Femur (tissue), 1 donor: Measurements from ENCODE around the gene COQ4.

Experiments
- DNase-seq: peaks from one replicate; pipeline ENCODE4 v3.0.0-alpha.2; 2017

COQ4 gene

DNA sequence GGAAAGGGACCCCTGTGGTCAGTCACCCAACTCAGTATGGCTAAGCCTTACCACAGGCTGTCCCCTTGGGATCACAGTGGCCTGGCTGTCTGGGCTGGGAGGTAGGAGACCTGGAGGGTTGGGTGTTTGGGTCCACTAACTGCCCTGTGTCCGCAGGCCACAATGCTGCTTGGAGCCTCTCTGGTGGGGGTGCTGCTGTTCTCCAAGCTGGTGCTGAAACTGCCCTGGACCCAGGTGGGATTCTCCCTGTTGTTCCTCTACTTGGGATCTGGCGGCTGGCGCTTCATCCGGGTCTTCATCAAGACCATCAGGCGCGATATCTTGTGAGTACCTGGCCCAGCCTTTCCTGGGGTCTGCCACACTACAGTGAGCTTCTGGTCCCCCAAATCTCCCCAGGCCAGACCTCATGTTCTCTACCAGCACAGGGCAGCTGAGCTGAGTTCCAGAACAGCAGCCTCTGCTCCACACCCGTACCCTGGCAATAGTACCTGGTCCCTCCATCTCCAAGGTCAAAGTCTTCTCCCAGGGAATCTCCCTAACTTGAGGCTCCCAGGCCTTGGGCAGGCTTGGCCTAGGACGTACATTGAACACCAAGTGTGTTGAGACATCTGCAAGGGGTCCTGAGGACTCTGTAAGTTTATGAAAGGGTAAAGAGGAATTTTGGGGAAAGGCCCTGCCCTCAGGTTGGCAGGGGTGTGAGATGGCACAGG, 20.5 kb downstream of the COQ4 start:
- no peak for DNase-seq

DNA sequence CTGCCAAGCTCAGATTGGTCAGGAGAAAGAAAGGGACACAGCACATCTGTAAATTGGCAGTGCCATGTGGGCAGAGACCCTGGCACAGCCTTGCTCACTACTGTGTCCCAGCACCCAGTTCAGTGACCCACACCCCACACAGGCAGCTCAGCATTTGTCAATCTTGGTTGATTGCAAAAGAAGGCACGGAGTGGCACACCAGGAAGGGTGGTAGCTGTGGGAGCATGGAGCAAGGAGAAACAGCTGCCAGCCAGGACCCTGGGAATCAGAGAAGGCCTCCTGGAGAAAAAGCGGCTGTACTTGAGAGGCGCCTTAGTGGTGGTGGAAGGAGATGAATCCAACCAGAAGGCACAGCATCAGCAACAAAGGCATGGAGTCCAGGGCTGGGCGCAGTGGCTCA, 21.2 kb downstream of the COQ4 start:
- no peak for DNase-seq

DNA sequence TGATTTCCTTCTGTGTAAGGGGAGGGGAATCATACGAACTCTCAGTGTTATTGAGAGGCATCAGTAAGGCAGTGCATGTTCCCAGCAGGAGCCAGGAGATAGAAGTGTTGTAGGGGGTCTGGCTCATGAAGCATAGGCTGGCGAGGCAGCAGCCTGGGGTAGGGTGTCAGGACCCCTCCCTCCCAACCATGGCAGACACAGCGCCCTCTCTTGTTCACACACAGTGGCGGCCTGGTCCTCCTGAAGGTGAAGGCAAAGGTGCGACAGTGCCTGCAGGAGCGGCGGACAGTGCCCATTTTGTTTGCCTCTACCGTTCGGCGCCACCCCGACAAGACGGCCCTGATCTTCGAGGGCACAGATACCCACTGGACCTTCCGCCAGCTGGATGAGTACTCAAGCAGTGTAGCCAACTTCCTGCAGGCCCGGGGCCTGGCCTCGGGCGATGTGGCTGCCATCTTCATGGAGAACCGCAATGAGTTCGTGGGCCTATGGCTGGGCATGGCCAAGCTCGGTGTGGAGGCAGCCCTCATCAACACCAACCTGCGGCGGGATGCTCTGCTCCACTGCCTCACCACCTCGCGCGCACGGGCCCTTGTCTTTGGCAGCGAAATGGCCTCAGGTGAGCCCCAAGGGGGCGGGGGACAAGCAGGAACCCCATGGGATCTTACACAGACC, 22.4 kb downstream of the COQ4 start:
- DNase-seq, result no peak

DNA sequence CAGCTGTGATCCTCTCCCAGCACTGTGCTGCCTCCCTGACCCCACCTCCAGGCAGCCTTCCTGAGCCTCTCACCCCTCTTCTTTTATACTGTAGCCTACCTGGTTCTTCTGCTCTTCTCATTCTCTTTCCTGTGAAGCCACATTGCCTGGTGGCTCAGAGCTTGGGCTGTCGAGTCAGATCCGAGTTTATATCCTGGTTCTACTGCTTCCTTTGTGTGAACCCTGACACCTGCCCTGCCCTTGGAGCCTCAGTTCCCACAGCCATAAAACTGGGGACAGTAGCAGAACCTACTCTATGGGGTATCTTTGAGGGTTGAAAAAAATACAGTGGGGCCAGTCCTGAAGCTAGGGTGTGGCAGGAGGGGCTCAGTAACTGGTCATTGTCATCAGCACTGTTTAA, 26.5 kb downstream of the COQ4 start:
- no peak for DNase-seq

DNA sequence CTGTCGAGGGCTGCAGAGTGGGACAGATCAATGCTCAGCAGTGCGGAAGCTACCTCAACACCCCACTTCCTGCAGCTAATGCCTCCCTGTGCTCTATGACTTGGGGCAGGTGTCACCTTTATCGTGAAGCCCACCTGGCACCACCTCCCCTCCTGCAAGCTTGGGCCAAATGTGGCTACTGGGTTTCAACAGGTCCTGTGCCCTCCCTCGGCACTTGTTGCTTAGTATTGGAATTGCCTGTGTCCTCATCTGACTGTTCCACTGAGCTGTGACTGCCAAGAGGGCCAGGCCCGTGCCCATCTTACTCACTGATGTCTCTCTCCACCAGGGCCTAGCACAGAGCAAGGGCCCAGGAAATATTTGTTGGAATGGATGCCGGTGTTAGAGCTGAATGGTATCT, 27.1 kb downstream of the COQ4 start:
- no peak for DNase-seq

DNA sequence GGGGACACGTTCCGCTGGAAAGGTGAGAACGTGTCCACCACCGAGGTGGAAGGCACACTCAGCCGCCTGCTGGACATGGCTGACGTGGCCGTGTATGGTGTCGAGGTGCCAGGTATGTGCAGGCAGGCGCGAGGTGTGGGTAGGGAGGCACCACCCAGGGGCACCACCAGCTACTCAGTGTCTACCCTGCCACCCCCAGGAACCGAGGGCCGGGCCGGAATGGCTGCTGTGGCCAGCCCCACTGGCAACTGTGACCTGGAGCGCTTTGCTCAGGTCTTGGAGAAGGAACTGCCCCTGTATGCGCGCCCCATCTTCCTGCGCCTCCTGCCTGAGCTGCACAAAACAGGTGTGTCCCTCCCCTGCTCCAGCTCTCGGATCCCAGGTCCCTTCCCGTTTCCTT, 32.8 kb downstream of the COQ4 start:
- no peak for DNase-seq

DNA sequence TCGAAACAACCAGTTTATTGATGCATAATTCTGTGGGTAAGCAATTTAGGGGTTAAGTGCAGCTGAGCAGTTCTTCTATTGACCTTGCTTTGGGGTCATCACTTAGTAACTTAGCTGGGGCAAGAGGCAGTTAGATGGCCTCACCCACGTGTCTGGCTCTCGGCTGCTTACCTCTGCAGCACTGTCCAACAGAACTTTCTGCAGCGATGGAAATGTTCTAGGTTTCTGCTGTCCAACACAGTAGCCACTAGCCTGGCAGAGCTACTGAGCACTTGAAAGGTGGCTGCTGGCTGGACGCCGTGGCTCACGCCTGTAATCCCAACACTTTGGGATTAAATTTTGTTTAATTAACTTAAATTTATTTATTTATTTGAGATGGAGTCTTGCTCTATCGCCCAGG, 35.5 kb downstream of the COQ4 start:
- no peak for DNase-seq

DNA sequence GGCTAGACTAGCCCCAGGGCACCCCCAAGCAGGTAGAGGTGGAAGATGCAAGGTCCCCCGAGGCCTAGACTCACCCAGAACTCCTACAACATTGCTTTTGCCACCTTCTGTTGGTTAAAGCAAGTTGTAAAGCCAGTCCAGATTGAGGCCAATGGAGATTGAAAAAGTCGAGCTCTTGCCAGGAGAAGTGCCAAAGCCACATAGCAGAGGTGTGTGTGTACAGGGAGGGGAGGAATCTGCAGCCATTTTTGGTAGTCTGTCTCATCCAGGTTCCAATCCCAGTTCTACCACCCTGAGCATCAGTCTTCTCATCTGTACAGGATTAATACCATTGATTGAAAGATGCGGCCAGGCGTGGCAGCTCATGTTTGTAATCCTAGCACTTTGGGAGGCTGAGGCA, 36.2 kb downstream of the COQ4 start:
- DNase-seq, result no peak

DNA sequence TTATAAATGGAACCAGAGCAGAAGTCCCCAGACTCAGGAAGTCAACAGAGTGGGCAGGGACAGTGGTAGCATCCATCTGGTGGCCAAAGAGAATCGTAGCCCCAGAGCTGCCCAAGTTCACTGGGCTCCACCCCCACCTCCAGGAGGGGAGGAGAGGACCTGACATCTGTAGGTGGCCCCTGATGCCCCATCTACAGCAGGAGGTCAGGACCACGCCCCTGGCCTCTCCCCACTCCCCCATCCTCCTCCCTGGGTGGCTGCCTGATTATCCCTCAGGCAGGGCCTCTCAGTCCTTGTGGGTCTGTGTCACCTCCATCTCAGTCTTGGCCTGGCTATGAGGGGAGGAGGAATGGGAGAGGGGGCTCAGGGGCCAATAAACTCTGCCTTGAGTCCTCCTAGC, 38.2 kb downstream of the COQ4 start:
- no peak for DNase-seq

DNA sequence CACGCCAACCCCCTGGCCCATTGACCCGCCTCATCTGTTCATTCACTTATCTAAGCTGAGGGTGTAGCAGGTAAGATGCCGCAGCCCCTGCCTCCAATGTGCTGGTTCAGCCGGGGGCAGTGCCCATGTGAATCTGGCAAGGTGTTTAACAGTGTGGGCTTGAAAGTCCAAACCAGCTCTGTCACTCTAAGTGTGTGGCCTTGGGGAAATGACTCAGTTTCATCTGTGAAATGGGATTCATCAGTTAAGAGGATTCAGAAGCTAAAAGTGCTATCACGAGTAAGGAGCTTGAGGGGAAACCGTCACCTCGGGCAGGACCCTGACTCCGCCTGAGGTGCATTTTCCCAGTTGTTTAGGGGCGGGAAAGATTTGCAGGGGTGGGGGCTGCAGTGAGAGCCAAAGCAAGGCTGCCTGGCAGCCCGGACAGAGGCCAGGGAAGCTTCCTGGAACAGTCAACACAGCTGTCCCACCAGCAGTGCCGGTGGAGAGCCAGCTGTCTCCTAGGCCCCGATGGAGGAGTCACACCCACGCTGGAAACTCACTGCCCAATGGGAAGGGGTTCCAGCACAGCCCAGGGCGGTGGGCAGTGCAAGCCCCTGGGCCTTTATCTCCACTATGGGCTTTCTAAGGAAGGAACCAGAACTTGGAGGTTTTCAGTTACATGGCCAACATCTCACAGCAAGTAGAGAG, 38.8 kb downstream of the COQ4 start:
- DNase-seq, result no peak

DNA sequence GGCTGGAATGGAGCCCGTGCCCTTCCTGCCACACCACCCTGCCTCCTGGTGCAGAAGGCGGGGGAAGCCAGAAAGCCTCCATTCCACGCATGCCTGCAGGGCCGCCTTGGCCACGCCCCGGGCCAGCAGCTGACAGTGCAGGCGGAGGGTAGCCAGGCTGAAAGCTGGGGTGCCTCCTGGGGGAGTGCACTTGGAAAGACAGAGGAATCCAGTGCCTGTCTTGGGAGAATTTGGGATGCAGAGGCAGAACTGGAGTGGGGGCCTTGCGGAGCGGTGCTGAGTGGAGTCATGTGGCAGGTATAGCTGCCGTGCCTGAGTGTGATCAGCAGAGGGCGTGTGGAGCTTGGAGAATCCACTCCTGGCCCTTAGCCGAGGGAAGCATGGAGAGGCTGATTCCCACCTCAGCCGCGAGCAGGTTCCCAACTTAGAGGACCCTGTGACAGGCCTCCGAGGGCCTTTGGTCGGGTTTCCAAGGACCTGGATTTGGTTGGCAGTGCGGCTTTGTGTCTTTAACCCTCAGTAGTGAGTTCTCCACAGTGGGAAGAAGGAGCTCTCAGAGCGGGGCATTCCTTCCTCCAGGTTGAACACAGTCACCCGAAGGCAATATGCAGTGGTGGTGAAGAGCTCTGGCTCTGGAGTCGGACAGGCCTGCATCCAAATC, 39.5 kb downstream of the COQ4 start:
- peak; percentile 92 for DNase-seq

DNA sequence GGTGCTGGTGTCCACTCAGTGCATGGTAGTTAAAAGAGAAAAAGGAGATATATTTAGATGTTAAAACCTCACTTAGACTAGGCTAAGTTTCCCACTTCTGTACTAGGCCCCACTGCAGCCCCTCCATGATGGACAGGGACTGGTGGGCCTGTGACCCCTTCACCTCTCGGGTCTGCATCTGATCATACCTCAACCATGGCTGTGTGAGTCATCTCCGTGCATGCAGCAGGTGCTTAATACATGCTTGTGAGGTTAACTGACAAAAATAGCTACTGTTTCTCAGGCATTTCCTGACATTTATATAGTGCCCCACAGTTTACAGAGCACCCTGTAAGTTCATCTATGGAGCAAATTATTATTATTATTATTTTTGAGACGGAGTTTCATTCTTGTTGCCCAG, 40.1 kb downstream of the COQ4 start:
- DNase-seq, result no peak

DNA sequence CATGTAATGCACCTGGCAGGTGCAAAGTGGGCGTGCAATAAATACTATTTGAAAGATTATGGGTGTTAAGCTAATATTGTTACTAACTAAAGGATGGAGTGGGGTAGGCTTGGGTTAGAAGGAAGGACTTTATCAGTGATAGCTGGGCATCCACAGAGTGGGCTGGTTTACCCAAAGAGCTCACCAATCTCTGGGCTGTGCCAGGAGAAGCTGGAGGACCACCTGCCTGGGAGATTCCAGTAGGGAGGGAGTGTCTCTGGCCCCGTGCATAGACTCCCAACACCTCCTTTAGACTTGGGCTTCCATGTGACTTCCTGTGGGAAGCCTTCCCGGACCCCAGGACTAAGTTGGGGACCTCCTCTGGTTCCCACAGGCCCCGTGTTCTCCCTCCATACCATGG, 42.9 kb downstream of the COQ4 start:
- no peak for DNase-seq

DNA sequence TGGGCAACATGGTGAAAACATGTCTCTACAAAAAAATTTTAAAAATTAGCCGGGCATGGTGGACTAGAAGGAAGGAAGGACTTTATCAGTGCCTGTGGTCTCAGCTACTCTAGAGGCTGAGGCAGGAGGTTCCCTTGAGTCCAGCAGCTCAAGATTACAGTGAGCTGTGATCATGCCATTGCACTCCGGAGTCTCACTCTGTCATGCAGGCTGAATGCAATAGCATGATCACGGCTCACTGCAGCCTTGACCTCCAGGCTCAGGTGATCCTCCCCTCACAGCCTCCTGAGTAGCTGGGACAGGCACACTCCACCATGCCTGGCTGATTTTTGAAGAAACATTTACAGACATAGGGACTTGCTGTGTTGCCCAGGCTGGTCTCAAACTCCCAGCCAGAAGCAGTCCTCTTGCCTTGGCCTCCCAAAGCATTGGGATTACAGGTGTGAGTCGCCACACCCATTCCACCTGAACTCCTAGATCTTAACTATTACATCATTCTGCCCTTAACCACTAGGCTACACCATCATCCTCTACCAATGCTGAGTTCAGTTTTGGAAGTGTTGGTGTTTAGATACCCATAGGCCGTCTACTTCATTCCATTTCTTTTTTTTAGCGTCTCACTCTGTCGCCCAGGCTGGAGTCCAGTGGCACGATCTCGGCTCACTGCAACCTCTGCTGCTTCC, 46.5 kb downstream of the COQ4 start:
- DNase-seq, result no peak

DNA sequence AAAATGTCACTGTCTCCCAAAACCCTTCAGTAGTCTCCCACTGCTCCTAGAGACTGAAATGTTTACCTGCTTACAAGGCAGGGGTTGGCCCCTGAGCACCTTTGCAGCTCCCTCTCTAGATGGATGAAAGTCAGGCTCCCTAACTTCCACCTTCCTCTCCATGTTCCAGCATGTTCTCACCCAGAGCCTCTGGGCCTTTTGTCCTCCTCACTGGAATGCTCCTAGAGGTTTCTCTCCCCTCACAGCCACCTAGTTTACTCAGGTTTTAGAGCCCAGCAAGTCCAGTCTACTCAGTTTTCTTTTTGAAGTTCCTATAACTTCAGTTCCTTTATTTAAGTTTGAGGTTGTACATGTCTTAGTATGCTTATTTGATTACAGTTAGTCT, 47.7 kb downstream of the COQ4 start:
- no peak for DNase-seq

DNA sequence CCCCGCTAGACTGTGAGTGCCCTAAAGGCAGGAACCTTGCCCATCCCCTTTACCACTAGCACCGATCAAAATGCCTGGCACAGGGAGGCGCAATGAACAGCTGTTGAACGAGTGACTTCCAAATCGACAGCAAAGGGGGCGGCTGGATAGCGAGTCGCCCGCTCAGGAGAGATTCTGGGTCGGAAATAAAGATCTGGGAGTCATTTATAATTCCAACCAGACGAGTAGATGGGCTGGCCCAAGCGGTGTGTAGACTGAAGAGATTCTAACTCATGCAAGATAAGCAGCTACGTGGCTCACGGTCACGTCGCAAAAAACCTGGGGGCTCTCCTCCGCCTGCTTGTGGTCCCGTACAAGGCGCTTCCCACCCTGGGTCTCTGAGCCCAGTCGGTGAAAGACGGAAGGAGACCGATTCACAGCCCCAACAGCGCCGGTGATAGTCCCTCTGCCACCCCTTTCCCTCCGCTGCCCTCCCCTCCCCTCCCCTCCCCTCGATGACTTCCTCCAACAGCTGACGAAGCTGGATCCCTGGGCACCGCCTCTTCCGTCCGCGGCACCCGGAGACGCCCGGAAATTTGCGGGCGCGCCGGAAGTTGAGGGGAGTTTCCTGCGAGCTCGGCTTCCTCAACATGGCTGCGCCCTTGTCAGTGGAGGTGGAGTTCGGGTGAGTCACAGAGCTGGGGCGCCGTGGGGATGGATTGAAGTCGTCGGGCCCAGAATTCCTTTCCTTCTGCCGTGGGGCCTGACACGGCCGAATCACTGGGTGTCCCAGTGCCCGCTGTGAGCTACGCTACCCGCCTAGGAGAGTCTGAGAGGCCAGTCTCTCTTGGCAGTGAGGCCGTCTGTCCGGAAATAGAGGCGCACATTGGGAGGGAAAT, 48.4 kb downstream of the COQ4 start, which contains the start of gene URM1:
Gene URM1, plus strand, starts transcription at position 623 of the 878 bp plus-strand sequence. Its CDS starts 7 bp downstream, at position 630.
- DNase-seq, result peak; percentile 99

DNA sequence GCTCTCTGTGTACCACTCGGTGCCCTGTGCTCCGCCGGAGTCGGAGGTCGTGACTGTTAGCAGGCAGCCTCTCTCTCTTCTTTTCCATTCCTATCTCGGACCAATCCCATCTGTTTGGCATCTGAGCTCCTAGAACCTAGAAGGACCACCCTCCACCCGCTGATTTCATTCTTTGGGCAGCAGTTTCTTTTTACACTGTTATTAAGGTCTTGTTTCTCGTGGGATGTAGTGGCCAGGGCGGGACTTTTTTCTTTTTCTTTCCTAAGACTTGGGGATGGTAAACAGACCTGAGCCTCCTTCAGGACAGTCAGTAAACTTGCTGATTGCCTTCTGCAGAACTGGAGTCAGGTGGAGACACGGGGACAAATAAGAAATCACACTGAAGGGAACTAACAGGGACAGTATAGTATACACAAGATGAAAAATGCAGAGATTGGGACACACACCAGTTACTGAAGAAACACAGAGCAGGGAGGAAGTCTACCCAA, 49.0 kb downstream of the COQ4 start:
- no peak for DNase-seq

DNA sequence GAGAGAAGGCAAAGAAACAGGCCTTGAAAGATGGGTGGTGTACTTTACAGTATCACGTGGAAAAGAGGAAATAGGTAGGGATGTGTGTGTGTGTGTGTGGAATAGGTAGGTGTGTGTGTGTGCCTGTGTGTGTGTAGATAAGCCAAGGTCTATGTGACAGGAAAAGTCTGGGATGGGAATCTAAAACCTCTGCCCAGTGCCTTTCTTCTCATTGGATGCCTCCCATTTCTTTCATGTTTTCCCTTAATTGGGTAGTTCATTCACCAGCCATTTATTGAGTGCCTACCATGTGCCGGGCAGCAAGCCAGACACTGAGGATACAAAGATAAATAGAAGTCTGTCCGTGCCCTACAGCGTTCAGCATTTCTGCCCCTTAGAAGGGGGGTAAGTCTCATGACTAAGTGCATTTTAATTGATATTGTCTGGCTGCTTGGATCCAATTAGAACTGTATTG, 49.6 kb downstream of the COQ4 start:
- DNase-seq, result no peak

DNA sequence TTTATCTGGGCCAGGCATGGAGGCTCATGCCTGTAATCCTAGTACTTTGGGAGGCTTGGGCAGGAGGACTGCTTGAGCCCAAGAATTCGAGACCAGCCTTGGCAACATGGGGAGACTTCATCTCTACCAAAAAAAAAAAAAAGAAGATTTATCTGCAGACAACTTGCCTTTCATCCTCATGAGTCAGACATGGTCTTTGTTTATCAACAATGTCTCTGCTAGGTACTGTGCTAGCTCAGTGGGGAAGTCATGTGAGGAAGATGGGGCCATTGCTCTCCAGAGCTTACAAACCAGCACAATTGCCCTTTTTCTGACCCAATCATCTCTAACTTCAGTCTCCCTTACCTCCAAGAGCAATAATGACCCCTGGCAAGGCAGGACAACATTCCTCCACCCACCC, 50.1 kb downstream of the COQ4 start:
- no peak for DNase-seq

DNA sequence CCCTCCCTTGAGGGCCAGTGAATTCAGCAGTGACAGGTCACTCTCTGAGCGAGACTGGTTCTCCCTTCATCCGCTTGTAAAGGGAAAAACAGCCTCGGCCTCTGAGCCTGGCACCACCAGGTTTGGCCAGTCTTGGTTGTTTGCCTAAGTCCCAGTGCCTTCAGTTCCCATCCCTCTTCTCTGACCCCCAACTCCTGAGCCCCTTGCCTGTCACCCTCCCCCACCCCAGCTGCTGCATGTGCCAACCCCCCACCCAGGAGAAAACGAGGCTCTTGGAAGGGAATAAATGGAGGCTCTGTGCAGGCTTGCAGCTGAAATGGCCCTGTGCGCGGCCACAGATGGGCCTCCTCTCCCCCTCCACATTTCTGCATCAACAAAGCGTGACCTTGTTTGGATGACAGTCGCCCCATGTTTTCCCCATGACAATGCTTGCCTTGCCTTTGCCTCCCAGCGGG, 51.6 kb downstream of the COQ4 start:
- DNase-seq, result no peak

DNA sequence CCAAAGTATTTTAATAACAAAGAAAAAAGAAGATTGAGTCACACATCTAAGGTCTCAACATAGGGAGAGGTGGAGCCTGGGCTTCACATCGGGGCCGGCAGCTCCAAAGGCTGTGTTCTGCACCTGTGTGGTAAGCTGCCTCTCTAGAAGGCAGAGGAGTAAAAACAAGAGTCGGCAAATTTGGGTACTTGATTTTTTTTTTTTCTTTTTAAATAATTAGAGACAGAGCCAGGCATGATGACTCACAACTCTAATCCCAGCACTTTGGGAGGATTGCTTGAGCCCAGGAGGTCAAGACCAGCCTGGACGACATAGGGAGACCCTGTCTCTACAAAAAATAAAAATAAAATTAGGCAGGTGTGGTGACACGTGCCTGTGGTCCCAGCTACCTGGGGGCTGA, 53.2 kb downstream of the COQ4 start:
- no peak for DNase-seq

DNA sequence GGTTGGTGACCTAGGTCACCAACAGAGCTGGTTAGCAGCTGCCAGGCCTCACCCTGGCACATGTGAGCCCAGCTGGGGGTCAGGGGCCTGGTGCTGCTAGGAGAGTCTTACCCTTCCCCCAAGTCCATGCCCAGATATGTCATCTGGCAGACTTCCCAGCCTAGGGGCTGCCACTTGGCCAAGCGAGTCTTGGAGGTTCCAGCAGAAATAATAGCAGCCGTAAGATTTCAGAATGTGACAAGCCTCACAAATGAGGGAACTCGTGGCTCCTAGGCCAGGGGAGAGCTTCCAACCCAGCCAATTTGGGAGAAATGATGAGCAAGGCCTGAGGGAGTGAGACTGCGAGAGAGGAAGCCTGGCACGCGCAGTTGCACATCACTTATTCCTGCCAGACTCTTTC, 59.6 kb downstream of the COQ4 start:
- no peak for DNase-seq
